K562 (cell line): ENCODE data around the gene KRTAP5-7.

Experiments
- CBFB ChIP-seq: sonication (generic); formaldehyde crosslinking; IDR thresholded peaks from 2 replicates; pipeline ENCODE4 v1.4.0; 2020; ENCODE audit warnings: mild to moderate bottlenecking, missing genetic modification reagents
- E2F5 ChIP-seq: sonication (generic); formaldehyde crosslinking; IDR thresholded peaks from 2 replicates; pipeline ENCODE4 v1.8.0; 2022; ENCODE audit warnings: mild to moderate bottlenecking, missing genetic modification reagents
- MTA2 ChIP-seq: fragments of 450-650 bp; IDR thresholded peaks from 2 replicates; pipeline ENCODE4 v1.6.1; 2016; ENCODE audit warnings: low read depth

DNA sequence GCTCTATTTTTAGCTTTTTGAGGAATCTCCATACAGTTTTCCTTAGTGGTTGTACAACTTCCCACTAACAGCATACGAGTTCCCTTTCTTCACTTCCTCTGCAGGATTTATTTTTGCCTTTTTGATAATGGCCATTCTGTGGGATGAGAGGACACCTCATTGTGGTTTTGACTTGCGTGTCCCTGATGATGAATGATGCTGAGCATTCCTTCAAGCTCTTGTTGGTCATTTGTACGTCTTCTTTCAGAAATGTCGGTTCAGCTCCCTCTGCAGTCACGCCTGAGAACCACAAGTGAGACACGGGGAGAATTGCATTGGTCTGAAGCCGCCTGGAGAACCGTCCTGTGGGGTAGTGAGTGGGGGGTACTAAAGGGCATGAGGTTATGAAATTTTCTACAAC is 36.3 kb downstream of the KRTAP5-7 start:
- TF ChIP-seq CBFB (CRISPR knock-in tag), result no peak
- no peak for TF ChIP-seq E2F5
- no peak for TF ChIP-seq MTA2
